ENCODE data around the gene CBFA2T2. TPM values are rescaled to one million over a fixed set of nuclear protein-coding genes. Genes with fewer than 3 reads are reported as not detected.

CBFA2T2 gene
- total and polyA plus RNA-seq, 2 donors (not counting 3 experiments of a cell fraction or from before 2014, with no cell fraction given), result 10.7 to 12.1 TPM

DNA sequence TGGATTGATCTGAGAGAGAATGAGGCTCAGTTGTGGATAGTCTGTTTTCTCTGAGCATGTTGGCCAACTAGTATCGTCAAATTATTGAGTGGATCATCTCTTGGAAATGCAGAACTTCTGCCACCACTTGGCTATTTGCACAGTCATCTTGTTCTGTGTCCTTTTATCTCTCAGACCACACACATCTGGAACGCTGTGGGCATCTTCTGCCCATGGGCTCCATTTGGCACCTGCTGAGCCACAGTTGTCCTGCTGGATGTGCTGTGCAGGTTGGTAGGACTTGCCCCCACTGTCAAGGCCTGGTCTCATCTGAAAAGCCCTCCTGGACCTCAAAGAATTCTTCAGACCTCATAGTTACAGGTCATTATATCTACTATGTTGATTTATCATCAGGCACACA, 155.5 kb downstream of the CBFA2T2 start:
- FAIRE-seq (no peak), DNase-seq (ENCODE audit: low read depth, low spot score) (no peak)
- Histone ChIP-seq H3K9me1 (replicated peaks; ENCODE audit: control insufficient read depth, extremely low read depth, insufficient read depth, low read length) (no peaks in the 10 kb centered on the region), H3K79me2 (ENCODE audit: control insufficient read depth, insufficient read depth, low read length) (no peaks in the 10 kb centered on the region), H3K4me2 (ENCODE audit: insufficient read depth, low read length) (no peak overlapping the region), H3K27me3 (ENCODE audit: control insufficient read depth in 2 of 2, insufficient read depth in 2 of 2, low read length in 2 of 2) (no peaks in the 10 kb centered on the region), H3K27ac (ENCODE audit: insufficient read depth, low read depth, low read length) (no peak overlapping the region), H2AFZ (ENCODE audit: low read depth, low read length) (no peak overlapping the region), H4K20me1 (replicated peaks; ENCODE audit: control insufficient read depth, extremely low read depth, insufficient read depth, low read length) (no peaks in the 10 kb centered on the region), H3K9ac (replicated peaks; ENCODE audit: extremely low read depth, insufficient read depth, low read length) (no peak overlapping the region), H3K9me3 (replicated peaks; ENCODE audit: control insufficient read depth, insufficient read depth, low read length) (no peaks in the 10 kb centered on the region), H3K4me3 (replicated peaks in 1 of 3; ENCODE audit: insufficient read depth in 1 of 3, low read depth in 1 of 3, low read length in 3 of 3) (no peak overlapping the region), H3K36me3 (ENCODE audit: control insufficient read depth in 2 of 2, extremely low read depth in 1 of 2, insufficient read depth in 2 of 2, low read length in 2 of 2) (peaks cover 3 to 18% of the 10 kb centered on the region in 2 experiments), H3K4me1 (ENCODE audit: control insufficient read depth, extremely low read depth, insufficient read depth, low read length) (no peaks in the 10 kb centered on the region)
- intact Hi-C loops (cut with micrococcal nuclease), result no loop called here
- dilution Hi-C loops (cut with MboI; ENCODE audit: extremely low pct_ligation_motif_present, low sequenced_read_pairs), result no loop called here
- TF ChIP-seq, protein P1, sequence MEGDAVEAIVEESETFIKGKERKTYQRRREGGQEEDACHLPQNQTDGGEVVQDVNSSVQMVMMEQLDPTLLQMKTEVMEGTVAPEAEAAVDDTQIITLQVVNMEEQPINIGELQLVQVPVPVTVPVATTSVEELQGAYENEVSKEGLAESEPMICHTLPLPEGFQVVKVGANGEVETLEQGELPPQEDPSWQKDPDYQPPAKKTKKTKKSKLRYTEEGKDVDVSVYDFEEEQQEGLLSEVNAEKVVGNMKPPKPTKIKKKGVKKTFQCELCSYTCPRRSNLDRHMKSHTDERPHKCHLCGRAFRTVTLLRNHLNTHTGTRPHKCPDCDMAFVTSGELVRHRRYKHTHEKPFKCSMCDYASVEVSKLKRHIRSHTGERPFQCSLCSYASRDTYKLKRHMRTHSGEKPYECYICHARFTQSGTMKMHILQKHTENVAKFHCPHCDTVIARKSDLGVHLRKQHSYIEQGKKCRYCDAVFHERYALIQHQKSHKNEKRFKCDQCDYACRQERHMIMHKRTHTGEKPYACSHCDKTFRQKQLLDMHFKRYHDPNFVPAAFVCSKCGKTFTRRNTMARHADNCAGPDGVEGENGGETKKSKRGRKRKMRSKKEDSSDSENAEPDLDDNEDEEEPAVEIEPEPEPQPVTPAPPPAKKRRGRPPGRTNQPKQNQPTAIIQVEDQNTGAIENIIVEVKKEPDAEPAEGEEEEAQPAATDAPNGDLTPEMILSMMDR (IDR thresholded peaks at IDR 0.05; ENCODE audit: extremely low read depth in 1 of 2, insufficient read depth in 1 of 2, low read depth in 1 of 2, low read length in 2 of 2), result no peak
- TF ChIP-seq EZH2 (IDR thresholded peaks at IDR 0.05; ENCODE audit: borderline replicate concordance, low read depth, low read length, severe bottlenecking) (no peak), GATA2 (IDR thresholded peaks at IDR 0.05; ENCODE audit: insufficient read depth, insufficient read length, low read depth, low read length) (no peak), MYC (IDR thresholded peaks at IDR 0.05; ENCODE audit: low read depth, low read length) (no peak), FOS (IDR thresholded peaks at IDR 0.05; ENCODE audit: borderline replicate concordance, insufficient read depth, low read length) (no peak), JUN (IDR thresholded peaks at IDR 0.05; ENCODE audit: borderline replicate concordance, insufficient read depth, insufficient read length, low read depth) (no peak), POLR2AphosphoS5 (IDR thresholded peaks at IDR 0.05; ENCODE audit: insufficient read depth, low read depth, low read length) (no peak), POLR2A (IDR thresholded peaks at IDR 0.05; ENCODE audit: low read depth, low read length) (no peak)
- TF ChIP-seq, protein P2, sequence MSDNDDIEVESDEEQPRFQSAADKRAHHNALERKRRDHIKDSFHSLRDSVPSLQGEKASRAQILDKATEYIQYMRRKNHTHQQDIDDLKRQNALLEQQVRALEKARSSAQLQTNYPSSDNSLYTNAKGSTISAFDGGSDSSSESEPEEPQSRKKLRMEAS (IDR thresholded peaks at IDR 0.05; ENCODE audit: insufficient read depth, insufficient read length), result no peak
- no TSS peak for BruUV-seq (replicated peaks)
- ChIA-PET CTCF (no interaction called here), POLR2A (no interaction called here)
